A673 (cell line): ENCODE data around the gene DENND4C. TPM values are rescaled to one million over a fixed set of nuclear protein-coding genes. Genes with fewer than 3 reads are reported as not detected.
"Not testable (repeated sequence)": the region's sequence is repeated elsewhere in the genome, so short reads cannot be mapped to it uniquely, and the experiment has no call there.

ENCODE experiments used
- BruUV-seq: library from RNA; stranded (reverse); fragments of 400-500 nt; replicated peaks from 2 replicates; lab custom pipeline; 2021; lab: Mats Ljungman, UMichigan
- CTCF ChIA-PET: fragments of 300-600 bp; sonication (Branson Sonifier 250); formaldehyde crosslinking; loops from one replicate; lab custom pipeline; 2022; ENCODE audit warnings: antibody characterized with exemption; lab: Charles Lee
- POLR2A ChIA-PET: fragments of 300-600 bp; sonication (Branson Sonifier 250); formaldehyde crosslinking; loops from one replicate; lab custom pipeline; 2022; ENCODE audit warnings: antibody characterized with exemption; ENCODE audit not compliant: low non-redundant PET; lab: Charles Lee
- DNase-seq: peaks from one replicate; pipeline ENCODE4 v3.0.0-alpha.2; 2015; ENCODE audit warnings: low spot score
- H3K27ac ChIP-seq: fragments of 200-600 bp; sonication (generic); 2 replicates; pipeline ENCODE4 v1.5.1; 2016; ENCODE audit warnings: mixed run types, low read depth, mild to moderate bottlenecking, mixed read lengths, antibody characterized with exemption, low read length; ENCODE audit not compliant: poor library complexity, severe bottlenecking
- H3K27me3 ChIP-seq: fragments of 200-600 bp; sonication (generic); replicated peaks from 2 replicates; pipeline ENCODE4 v1.6.1; 2017; ENCODE audit warnings: mixed run types, low read depth, mild to moderate bottlenecking, mixed read lengths, antibody characterized with exemption, low read length; ENCODE audit not compliant: insufficient read depth, poor library complexity
- H3K36me3 ChIP-seq: fragments of 200-600 bp; sonication (generic); 2 replicates; pipeline ENCODE4 v1.6.1; 2016; ENCODE audit warnings: mixed run types, mild to moderate bottlenecking, mixed read lengths, antibody characterized with exemption, low read length; ENCODE audit not compliant: insufficient read depth, poor library complexity, severe bottlenecking
- H3K4me1 ChIP-seq: fragments of 200-600 bp; sonication (generic); 2 replicates; pipeline ENCODE4 v1.6.1; 2017; ENCODE audit warnings: mixed run types, mild to moderate bottlenecking, mixed read lengths, antibody characterized with exemption, low read length; ENCODE audit not compliant: insufficient read depth, poor library complexity, severe bottlenecking
- H3K4me3 ChIP-seq: fragments of 200-600 bp; sonication (generic); 2 replicates; pipeline ENCODE4 v1.5.1; 2016; ENCODE audit warnings: low read depth, mixed run types, mild to moderate bottlenecking, mixed read lengths, low read length; ENCODE audit not compliant: poor library complexity, severe bottlenecking
- H3K9me3 ChIP-seq: fragments of 200-600 bp; sonication (generic); 2 replicates; pipeline ENCODE4 v1.6.1; 2016; ENCODE audit warnings: mixed run types, low read depth, mild to moderate bottlenecking, mixed read lengths, antibody characterized with exemption, low read length; ENCODE audit not compliant: poor library complexity, severe bottlenecking
- CTCF ChIP-seq: fragments of 300-800, 200-600 bp; sonication (generic); conservative IDR thresholded peaks from 2 replicates; pipeline ENCODE4 v1.5.1; 2017; ENCODE audit warnings: low read depth, mild to moderate bottlenecking, antibody characterized with exemption, low read length, moderate library complexity, mixed read lengths
- EZH2 ChIP-seq: fragments of 200-600 bp; sonication (generic); IDR thresholded peaks from 2 replicates; pipeline ENCODE4 v1.6.1; 2017; ENCODE audit warnings: borderline replicate concordance, low read depth, mild to moderate bottlenecking, mixed read lengths, antibody characterized with exemption, low read length; ENCODE audit not compliant: poor library complexity, severe bottlenecking
- intact Hi-C: fragments of 100-400 bp; cut with micrococcal nuclease; formaldehyde crosslinking; loops from one replicate; pipeline ENCODE4 v1.10.0; 2022; ENCODE audit not compliant: unreplicated experiment
- total RNA-seq: library from RNA; stranded (reverse); gene quantifications from 2 replicates; pipeline ENCODE4 v1.2.3, GENCODE V29; 2021

DENND4C gene
- total RNA-seq, 1 experiment from 2014 or later, result 13.9 TPM

- POLR2A ChIA-PET, result interaction anchor here (0.6 kb wide), 1 partner anchor 17 kb away, joined by 3 read pairs; no protein-coding TSS in a partner anchor
- Histone ChIP-seq H3K4me1 (no peaks in the 10 kb centered on the region), H3K9me3 (no peaks in the 10 kb centered on the region), H3K4me3 (peak overlapping the region; percentile 77), H3K27ac (peak overlapping the region; percentile 92), H3K36me3 (peaks cover 37% of the 10 kb centered on the region), H3K27me3 (no peaks in the 10 kb centered on the region)
- intact Hi-C loops, result loop anchor here (5.0 kb wide), 1 partner anchor 77 kb away; no protein-coding TSS in a partner anchor
- CTCF ChIA-PET, result no interaction called here
- TF ChIP-seq CTCF, result no peak
- no peak for TF ChIP-seq EZH2
- DNase-seq, result no peak
- BruUV-seq, result TSS peak; percentile 81
Measured at GRCh38 chr9:19380826-19381075, 150.3 kb downstream of the DENND4C start.

GRCh38 chr9:19381656-19382055 lies 151.2 kb downstream of the DENND4C start:
- BruUV-seq, result no TSS peak
- no peak for DNase-seq
- TF ChIP-seq CTCF (no peak), EZH2 (no peak)
- H3K27ac ChIP-seq, result no peak overlapping the region
- no peaks in the 10 kb centered on the region for H3K27me3 ChIP-seq
- no peaks in the 10 kb centered on the region for H3K4me1 ChIP-seq
- POLR2A ChIA-PET, result no interaction called here
- CTCF ChIA-PET, result no interaction called here
- intact Hi-C loops, result loop anchor here (5.0 kb wide), 1 partner anchor 76 kb away; no protein-coding TSS in a partner anchor
- peaks cover 28% of the 10 kb centered on the region for H3K36me3 ChIP-seq
- no peak overlapping the region for H3K4me3 ChIP-seq
- H3K9me3 ChIP-seq, result no peaks in the 10 kb centered on the region

- POLR2A ChIA-PET, H3K9me3 ChIP-seq, H3K4me1 ChIP-seq, H3K27me3 ChIP-seq, BruUV-seq, DNase-seq, H3K4me3 ChIP-seq, H3K36me3 ChIP-seq, CTCF ChIA-PET, intact Hi-C loops, H3K27ac ChIP-seq: not testable (repeated sequence)
Measured at GRCh38 chr9:19385212-19385611, 154.7 kb downstream of the DENND4C start.

GRCh38 chr9:19385786-19386501 lies 155.5 kb downstream of the DENND4C start:
- POLR2A ChIA-PET, result no interaction called here
- no peak for DNase-seq
- intact Hi-C loops, result no loop called here
- Histone ChIP-seq H3K36me3 (no peaks in the 10 kb centered on the region), H3K27me3 (no peaks in the 10 kb centered on the region), H3K4me3 (no peak overlapping the region), H3K9me3 (no peaks in the 10 kb centered on the region), H3K4me1 (no peaks in the 10 kb centered on the region), H3K27ac (no peak overlapping the region)
- CTCF ChIA-PET, result no interaction called here
- TF ChIP-seq EZH2 (no peak), CTCF (no peak)
- no TSS peak for BruUV-seq
